Measurements from ENCODE around the gene RSBN1L. TPM values are rescaled to one million over a fixed set of nuclear protein-coding genes. Genes with fewer than 3 reads are reported as not detected.

RSBN1L gene
- total RNA-seq, 4 donors from 2014 or later: 18.7 to 40.8 (median 25.9) TPM

GRCh38 chr7:77796109-77796508, 99.8 kb downstream of the RSBN1L start:
- no peak overlapping the region for H3K4me3 ChIP-seq
- peaks cover 0 to 56% (median 7%) of the 10 kb centered on the region in 3 donors for H3K4me1 ChIP-seq
- H3K27ac ChIP-seq: no peak overlapping the region
- peaks cover 0 to 24% of the 10 kb centered on the region in 2 donors for H3K36me3 ChIP-seq
- no peak for TF ChIP-seq CTCF (IDR thresholded peaks at IDR 0.05)
- TF ChIP-seq POLR2A (IDR thresholded peaks at IDR 0.05): no peak
- TF ChIP-seq EP300 (IDR thresholded peaks at IDR 0.05): no peak
- no peak for TF ChIP-seq POLR2AphosphoS5 (IDR thresholded peaks at IDR 0.05)
- no peak for ATAC-seq
- 83% methylated on average over 3 of the region's 3 CpGs; no CpG with 5 or more reads in 1 of the 2 donors for WGBS, 2 donors (ENCODE audit: low coverage in 1 of 2)
- no peaks in the 10 kb centered on the region for H3K9me3 ChIP-seq
- no peaks in the 10 kb centered on the region for H3K27me3 ChIP-seq

- Histone ChIP-seq H3K4me3 (peak overlapping the region; percentile 81 to 88), H3K9me3 (no peaks in the 10 kb centered on the region), H3K27me3 (no peaks in the 10 kb centered on the region), H3K36me3 (peaks cover 0 to 24% of the 10 kb centered on the region in 2 donors), H3K4me1 (peaks cover 0 to 58% (median 7%) of the 10 kb centered on the region in 3 donors), H3K27ac (peak overlapping the region in 3 of 4 donors; percentile 87 to 93 (median 93))
- ATAC-seq: no peak
- 14 to 21% methylated on average over 5 of the region's 5 CpGs for WGBS, 2 donors (ENCODE audit: low coverage in 1 of 2)
- TF ChIP-seq POLR2A (IDR thresholded peaks at IDR 0.05): no peak
- no peak for TF ChIP-seq POLR2AphosphoS5 (IDR thresholded peaks at IDR 0.05)
- no peak for TF ChIP-seq CTCF (IDR thresholded peaks at IDR 0.05)
- no peak for TF ChIP-seq EP300 (IDR thresholded peaks at IDR 0.05)
Observed at GRCh38 chr7:77796960-77797359, 100.7 kb downstream of the RSBN1L start.

GRCh38 chr7:77797734-77798393, 101.6 kb downstream of the RSBN1L start:
- ATAC-seq: peak; percentile 8
- Histone ChIP-seq H3K4me1 (peaks cover 0 to 65% (median 7%) of the 10 kb centered on the region in 3 donors), H3K27ac (peak overlapping the region; percentile 68 to 93 (median 90)), H3K27me3 (no peaks in the 10 kb centered on the region), H3K36me3 (peaks cover 0 to 24% of the 10 kb centered on the region in 2 donors), H3K4me3 (peak overlapping the region; percentile 81 to 88), H3K9me3 (no peaks in the 10 kb centered on the region)
- 0% methylated on average over 5 to 14 of the region's 35 CpGs for WGBS, 2 donors (ENCODE audit: low coverage in 1 of 2)
- peak in 1 of 2 donors; percentile 12 for TF ChIP-seq POLR2A (IDR thresholded peaks at IDR 0.05)
- no peak for TF ChIP-seq CTCF (IDR thresholded peaks at IDR 0.05)

- WGBS, 2 donors (ENCODE audit: low coverage in 1 of 2): 0 to 1% methylated on average over 12 to 26 of the region's 61 CpGs
- peaks cover 0 to 17% of the 10 kb centered on the region in 2 donors for H3K36me3 ChIP-seq
Observed at GRCh38 chr7:77798394-77799077, 102.3 kb downstream of the RSBN1L start, which contains the start of the genes PHTF2 and TMEM60. TSS of gene PHTF2 (plus strand) at chr7:77798773. TSS of gene TMEM60 (minus strand) at chr7:77798434. CDS start at chr7:77794373, 4,061 bp downstream.

More at GRCh38 chr7:77798394-77799077, 102.3 kb downstream of the RSBN1L start, which contains the start of the genes PHTF2 and TMEM60:
- ATAC-seq: peak; percentile 97
- Histone ChIP-seq H3K27ac (peak within 1 kb of the TSS; percentile 68 to 93 (median 90)), H3K4me3 (peak within 1 kb of the TSS; percentile 81 to 88), H3K4me1 (peaks cover 0 to 65% (median 7%) of the 10 kb centered on the region in 3 donors), H3K27me3 (no peaks in the 10 kb centered on the region), H3K9me3 (no peaks in the 10 kb centered on the region)
- peak; percentile 69 to 74 for TF ChIP-seq POLR2A (IDR thresholded peaks at IDR 0.05)
- peak in 3 of 4 experiments; percentile 50 to 82 (median 70) for TF ChIP-seq CTCF (IDR thresholded peaks at IDR 0.05)
- TF ChIP-seq EP300 (IDR thresholded peaks at IDR 0.05): no peak
- TF ChIP-seq POLR2AphosphoS5 (IDR thresholded peaks at IDR 0.05): peak; percentile 87

Measured in gastroesophageal sphincter (tissue), 4 donors.